ENCODE measurements around the gene SNN. TPM values are rescaled to one million over a fixed set of nuclear protein-coding genes. Genes with fewer than 3 reads are reported as not detected.

The SNN gene
- polyA plus RNA-seq, 1 donor from 2014 or later = 176 TPM

DNA sequence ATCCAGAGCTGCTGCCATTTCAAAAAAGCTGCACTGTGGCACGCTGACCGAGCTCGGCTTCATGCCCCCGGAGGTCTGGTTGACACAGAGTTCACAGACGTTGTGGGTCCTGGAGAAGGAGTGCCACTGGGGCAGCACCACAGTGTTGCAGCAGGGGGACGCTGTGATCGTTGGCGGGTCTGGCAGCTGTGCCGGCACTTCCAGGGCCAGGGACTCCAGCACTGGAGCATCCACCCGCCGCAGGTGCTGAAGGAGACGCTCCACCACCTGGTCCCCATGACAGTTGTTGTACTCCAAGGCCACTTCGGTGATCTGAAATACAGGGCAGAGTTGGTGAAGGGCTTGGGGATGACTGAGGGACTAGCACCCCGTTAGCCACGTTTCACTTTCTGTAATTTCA lies 23.5 kb downstream of the SNN start:
- Histone ChIP-seq H3K79me2 (replicated peaks; ENCODE audit: insufficient read depth, low read length) (no peaks in the 10 kb centered on the region), H3K9me2 (ENCODE audit: insufficient read depth, low read length) (no peaks in the 10 kb centered on the region), H2AFZ (ENCODE audit: low read depth, low read length) (no peak overlapping the region), H3K4me2 (ENCODE audit: low read length) (no peak overlapping the region), H3K27ac (ENCODE audit: low read length) (no peak overlapping the region), H4K20me1 (ENCODE audit: insufficient read depth) (no peaks in the 10 kb centered on the region), H3K36me3 (ENCODE audit: insufficient read depth, low read length) (peaks cover 8% of the 10 kb centered on the region), H3K9ac (ENCODE audit: low read length) (no peak overlapping the region), H3K9me3 (ENCODE audit: low read length) (no peaks in the 10 kb centered on the region), H3F3A (ENCODE audit: insufficient read depth, low read length, poor library complexity, severe bottlenecking) (no peaks in the 10 kb centered on the region), H3K4me3 (ENCODE audit: low read length) (no peak overlapping the region), H3K27me3 (ENCODE audit: insufficient read depth, low read depth, low read length) (no peaks in the 10 kb centered on the region)
- TF ChIP-seq RAD21 (conservative IDR thresholded peaks at IDR 0.05) = no peak
- no peak for TF ChIP-seq MXI1 (conservative IDR thresholded peaks at IDR 0.05; ENCODE audit: poor library complexity, severe bottlenecking)
- TF ChIP-seq, protein P1, sequence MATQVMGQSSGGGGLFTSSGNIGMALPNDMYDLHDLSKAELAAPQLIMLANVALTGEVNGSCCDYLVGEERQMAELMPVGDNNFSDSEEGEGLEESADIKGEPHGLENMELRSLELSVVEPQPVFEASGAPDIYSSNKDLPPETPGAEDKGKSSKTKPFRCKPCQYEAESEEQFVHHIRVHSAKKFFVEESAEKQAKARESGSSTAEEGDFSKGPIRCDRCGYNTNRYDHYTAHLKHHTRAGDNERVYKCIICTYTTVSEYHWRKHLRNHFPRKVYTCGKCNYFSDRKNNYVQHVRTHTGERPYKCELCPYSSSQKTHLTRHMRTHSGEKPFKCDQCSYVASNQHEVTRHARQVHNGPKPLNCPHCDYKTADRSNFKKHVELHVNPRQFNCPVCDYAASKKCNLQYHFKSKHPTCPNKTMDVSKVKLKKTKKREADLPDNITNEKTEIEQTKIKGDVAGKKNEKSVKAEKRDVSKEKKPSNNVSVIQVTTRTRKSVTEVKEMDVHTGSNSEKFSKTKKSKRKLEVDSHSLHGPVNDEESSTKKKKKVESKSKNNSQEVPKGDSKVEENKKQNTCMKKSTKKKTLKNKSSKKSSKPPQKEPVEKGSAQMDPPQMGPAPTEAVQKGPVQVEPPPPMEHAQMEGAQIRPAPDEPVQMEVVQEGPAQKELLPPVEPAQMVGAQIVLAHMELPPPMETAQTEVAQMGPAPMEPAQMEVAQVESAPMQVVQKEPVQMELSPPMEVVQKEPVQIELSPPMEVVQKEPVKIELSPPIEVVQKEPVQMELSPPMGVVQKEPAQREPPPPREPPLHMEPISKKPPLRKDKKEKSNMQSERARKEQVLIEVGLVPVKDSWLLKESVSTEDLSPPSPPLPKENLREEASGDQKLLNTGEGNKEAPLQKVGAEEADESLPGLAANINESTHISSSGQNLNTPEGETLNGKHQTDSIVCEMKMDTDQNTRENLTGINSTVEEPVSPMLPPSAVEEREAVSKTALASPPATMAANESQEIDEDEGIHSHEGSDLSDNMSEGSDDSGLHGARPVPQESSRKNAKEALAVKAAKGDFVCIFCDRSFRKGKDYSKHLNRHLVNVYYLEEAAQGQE (IDR thresholded peaks at IDR 0.05; ENCODE audit: borderline replicate concordance) = no peak
- TF ChIP-seq EZH2 (IDR thresholded peaks at IDR 0.05; ENCODE audit: borderline replicate concordance, insufficient read depth, low read length, poor library complexity, severe bottlenecking) = no peak
- no peak for TF ChIP-seq SMC3 (conservative IDR thresholded peaks at IDR 0.05; ENCODE audit: poor library complexity)
- no peak for TF ChIP-seq EP300 (conservative IDR thresholded peaks at IDR 0.05; ENCODE audit: poor library complexity, severe bottlenecking)
- TF ChIP-seq, protein P2, sequence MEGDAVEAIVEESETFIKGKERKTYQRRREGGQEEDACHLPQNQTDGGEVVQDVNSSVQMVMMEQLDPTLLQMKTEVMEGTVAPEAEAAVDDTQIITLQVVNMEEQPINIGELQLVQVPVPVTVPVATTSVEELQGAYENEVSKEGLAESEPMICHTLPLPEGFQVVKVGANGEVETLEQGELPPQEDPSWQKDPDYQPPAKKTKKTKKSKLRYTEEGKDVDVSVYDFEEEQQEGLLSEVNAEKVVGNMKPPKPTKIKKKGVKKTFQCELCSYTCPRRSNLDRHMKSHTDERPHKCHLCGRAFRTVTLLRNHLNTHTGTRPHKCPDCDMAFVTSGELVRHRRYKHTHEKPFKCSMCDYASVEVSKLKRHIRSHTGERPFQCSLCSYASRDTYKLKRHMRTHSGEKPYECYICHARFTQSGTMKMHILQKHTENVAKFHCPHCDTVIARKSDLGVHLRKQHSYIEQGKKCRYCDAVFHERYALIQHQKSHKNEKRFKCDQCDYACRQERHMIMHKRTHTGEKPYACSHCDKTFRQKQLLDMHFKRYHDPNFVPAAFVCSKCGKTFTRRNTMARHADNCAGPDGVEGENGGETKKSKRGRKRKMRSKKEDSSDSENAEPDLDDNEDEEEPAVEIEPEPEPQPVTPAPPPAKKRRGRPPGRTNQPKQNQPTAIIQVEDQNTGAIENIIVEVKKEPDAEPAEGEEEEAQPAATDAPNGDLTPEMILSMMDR (IDR thresholded peaks at IDR 0.05; ENCODE audit: poor library complexity, severe bottlenecking) = no peak
- no peak for TF ChIP-seq POLR2AphosphoS5 (IDR thresholded peaks at IDR 0.05)
- TF ChIP-seq TAF1 (IDR thresholded peaks at IDR 0.05; ENCODE audit: low read depth) = no peak

DNA sequence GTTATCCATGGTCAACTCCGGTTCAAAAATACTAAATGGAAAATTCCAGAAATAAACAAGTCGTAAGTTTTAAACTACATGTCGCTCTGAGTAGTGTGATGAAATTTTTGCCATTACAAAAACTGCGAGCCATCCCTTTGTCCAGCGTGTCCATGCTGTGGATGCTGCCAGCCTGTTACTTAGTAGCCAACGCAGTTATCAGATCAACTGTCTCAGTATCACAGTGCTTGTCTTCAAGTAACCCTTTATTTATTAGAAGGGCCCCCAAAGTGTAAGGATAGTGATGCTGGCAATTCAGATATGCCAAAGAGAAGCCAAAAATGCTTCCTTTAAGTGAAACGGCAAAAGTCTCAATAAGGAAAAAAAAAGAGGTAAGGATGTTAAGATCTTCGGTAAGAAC lies 23.9 kb downstream of the SNN start:
- Histone ChIP-seq H2AFZ (ENCODE audit: low read depth, low read length) (no peak overlapping the region), H3K79me2 (replicated peaks; ENCODE audit: insufficient read depth, low read length) (no peaks in the 10 kb centered on the region), H4K20me1 (ENCODE audit: insufficient read depth) (no peaks in the 10 kb centered on the region), H3F3A (ENCODE audit: insufficient read depth, low read length, poor library complexity, severe bottlenecking) (no peaks in the 10 kb centered on the region), H3K27me3 (ENCODE audit: insufficient read depth, low read depth, low read length) (no peaks in the 10 kb centered on the region), H3K9me3 (ENCODE audit: low read length) (no peaks in the 10 kb centered on the region), H3K4me3 (ENCODE audit: low read length) (no peak overlapping the region), H3K9me2 (ENCODE audit: insufficient read depth, low read length) (no peaks in the 10 kb centered on the region), H3K36me3 (ENCODE audit: insufficient read depth, low read length) (peaks cover 8% of the 10 kb centered on the region), H3K9ac (ENCODE audit: low read length) (no peak overlapping the region), H3K27ac (ENCODE audit: low read length) (no peak overlapping the region), H3K4me2 (ENCODE audit: low read length) (no peak overlapping the region)
- no peak for TF ChIP-seq MXI1 (conservative IDR thresholded peaks at IDR 0.05; ENCODE audit: poor library complexity, severe bottlenecking)
- TF ChIP-seq, protein P1 (IDR thresholded peaks at IDR 0.05; ENCODE audit: borderline replicate concordance) = no peak
- no peak for TF ChIP-seq EZH2 (IDR thresholded peaks at IDR 0.05; ENCODE audit: borderline replicate concordance, insufficient read depth, low read length, poor library complexity, severe bottlenecking)
- TF ChIP-seq SMC3 (conservative IDR thresholded peaks at IDR 0.05; ENCODE audit: poor library complexity) = no peak
- TF ChIP-seq, protein P2 (IDR thresholded peaks at IDR 0.05; ENCODE audit: poor library complexity, severe bottlenecking) = no peak
- no peak for TF ChIP-seq TAF1 (IDR thresholded peaks at IDR 0.05; ENCODE audit: low read depth)
- TF ChIP-seq POLR2AphosphoS5 (IDR thresholded peaks at IDR 0.05) = no peak
- no peak for TF ChIP-seq EP300 (conservative IDR thresholded peaks at IDR 0.05; ENCODE audit: poor library complexity, severe bottlenecking)
- no peak for TF ChIP-seq RAD21 (conservative IDR thresholded peaks at IDR 0.05)

Data from neural cell (in vitro differentiated cells).